ENCODE data around the gene GUCA1A.
"Not testable (repeated sequence)": the region's sequence is repeated elsewhere in the genome, so short reads cannot be mapped to it uniquely, and the experiment has no call there.

DNA sequence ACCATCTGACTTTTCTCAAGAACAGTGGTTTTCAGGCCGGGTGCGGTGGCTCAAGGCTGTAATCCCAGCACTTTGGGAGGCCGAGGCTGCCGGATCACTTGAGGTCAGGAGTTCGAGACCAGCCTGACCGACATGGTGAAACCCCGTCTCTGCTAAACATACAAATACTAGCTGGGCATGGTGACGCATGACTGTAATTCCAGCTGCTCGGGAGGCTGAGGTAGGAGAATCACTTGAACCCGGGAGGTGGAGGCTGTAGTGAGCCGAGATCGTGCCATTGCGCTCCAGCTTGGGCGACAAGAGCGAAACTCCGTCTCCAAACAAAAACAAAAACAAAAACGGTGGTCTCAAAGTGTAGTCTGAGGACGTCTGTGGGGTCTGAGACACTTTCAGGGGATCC is 43.3 kb downstream of the GUCA1A start:
- not testable (repeated sequence) for TF ChIP-seq EZH2 (IDR thresholded peaks at IDR 0.05; ENCODE audit: low read length)
- TF ChIP-seq, protein P1, sequence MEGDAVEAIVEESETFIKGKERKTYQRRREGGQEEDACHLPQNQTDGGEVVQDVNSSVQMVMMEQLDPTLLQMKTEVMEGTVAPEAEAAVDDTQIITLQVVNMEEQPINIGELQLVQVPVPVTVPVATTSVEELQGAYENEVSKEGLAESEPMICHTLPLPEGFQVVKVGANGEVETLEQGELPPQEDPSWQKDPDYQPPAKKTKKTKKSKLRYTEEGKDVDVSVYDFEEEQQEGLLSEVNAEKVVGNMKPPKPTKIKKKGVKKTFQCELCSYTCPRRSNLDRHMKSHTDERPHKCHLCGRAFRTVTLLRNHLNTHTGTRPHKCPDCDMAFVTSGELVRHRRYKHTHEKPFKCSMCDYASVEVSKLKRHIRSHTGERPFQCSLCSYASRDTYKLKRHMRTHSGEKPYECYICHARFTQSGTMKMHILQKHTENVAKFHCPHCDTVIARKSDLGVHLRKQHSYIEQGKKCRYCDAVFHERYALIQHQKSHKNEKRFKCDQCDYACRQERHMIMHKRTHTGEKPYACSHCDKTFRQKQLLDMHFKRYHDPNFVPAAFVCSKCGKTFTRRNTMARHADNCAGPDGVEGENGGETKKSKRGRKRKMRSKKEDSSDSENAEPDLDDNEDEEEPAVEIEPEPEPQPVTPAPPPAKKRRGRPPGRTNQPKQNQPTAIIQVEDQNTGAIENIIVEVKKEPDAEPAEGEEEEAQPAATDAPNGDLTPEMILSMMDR (optimal IDR thresholded peaks at IDR 0.05 in 1 of 3, IDR thresholded peaks at IDR 0.05 in 1 of 3, conservative IDR thresholded peaks at IDR 0.05 in 1 of 3; ENCODE audit: extremely low read depth in 1 of 3, insufficient read depth in 2 of 3, low read length in 3 of 3): not testable (repeated sequence)

All from keratinocyte (primary cell).